Stimulated activated CD4-positive, alpha-beta T cell treated with anti-CD3 and anti-CD28 coated beads, Interleukin-1b, Interleukin-23, amount 100 ng/mL, for 24 hours (primary cell): ENCODE data around the gene MCAM.

ENCODE experiments used
- DNase-seq, 4 experiments: peaks; one replicate each; pipeline ENCODE4 v3.0.0-alpha.2; 2020; ENCODE audit warnings: low read depth in 4 of 4, low spot score in 1 of 4

MCAM gene

GRCh38 chr11:119332111-119332765 is 15.3 kb upstream of the MCAM start:
- DNase-seq, result no peak

GRCh38 chr11:119330237-119330636 is 13.3 kb upstream of the MCAM start:
- no peak for DNase-seq

- DNase-seq, result no peak
Observed at GRCh38 chr11:119329320-119329719, 12.4 kb upstream of the MCAM start.

- DNase-seq, result no peak
Observed at GRCh38 chr11:119324189-119324588, 7.3 kb upstream of the MCAM start.

DNA sequence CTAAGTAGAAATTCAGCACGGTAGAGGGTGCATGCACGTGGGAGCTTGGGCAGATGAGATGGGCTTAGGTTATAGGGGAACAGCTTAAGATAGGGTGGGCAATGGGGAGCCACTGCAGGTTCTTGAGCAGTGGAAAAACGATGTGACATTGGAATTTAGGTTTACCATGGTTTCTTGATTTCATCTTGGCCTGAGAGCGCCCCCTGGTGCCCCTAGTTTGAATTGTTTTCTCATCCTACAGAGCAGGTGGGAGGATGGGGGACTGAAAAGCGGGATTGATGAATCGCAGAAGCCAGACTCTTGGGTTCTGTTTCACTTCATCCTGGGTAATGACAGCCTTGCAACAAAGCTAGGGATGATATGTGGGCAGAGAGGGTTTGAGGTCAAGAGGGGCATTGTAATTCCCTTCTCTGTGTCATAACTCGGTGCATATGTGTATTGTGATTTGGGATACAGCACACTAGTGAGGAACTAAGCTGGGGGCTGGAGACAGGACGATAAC is 6.7 kb upstream of the MCAM start:
- peak; percentile 65 to 77 (median 74) for DNase-seq

GRCh38 chr11:119322921-119323531 is 6.1 kb upstream of the MCAM start:
- DNase-seq, result no peak

DNA sequence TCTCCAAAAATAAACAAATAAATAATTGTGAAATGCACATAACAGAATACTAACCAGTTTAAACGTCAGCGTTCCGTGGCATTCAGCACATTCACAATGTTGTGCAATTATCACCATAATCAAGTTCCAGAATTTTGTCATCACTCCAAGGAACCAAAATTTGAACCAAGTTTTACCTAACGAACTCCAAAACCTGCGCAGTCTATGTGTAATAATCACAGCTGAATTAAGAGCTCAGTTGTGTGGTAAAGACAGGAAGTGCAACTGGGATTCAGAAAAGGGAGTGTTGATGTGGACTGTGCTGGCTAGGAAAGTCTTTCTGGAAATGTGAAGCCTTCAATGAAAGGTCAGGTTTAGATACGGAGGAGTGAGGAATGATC is 5.4 kb upstream of the MCAM start:
- DNase-seq, result no peak

DNA sequence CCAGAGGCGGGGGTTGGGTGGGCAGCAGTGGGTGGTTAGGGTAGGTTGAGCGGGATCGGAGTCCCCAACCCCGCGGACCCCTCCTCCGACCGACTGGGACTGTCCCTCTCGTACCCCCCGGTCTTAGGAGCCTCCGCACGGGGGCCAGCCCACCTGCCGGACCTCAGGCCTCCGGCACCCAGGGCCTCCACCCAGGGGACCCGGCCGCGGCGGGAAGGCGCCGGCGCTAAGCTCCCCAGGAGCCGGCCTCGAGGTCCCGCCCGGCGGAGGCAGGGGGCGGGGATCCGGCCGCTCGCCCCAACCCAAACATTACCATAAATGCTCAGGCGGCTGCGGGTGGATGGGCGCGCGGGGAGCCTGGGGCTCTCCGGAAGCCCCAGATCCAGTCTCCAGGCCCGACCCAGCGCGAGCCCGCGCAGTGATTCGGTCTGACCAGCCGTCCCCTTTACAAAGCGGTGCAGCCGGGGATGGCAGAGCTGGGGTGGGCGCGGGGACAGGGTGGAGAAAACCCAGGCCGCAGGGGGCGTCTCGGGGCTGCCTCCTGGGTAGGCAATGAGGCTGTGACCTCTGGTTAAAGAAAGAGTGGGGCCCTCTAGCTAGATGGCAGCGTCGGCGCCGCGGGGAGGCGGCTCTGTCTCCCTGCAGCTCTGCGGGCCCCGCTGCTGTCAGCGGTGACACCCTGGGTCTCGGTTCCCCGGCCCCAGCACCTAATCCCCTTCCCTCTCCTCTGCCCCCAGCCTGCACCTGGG is 4.0 kb upstream of the MCAM start:
- DNase-seq, result peak in 1 of 4 experiments; percentile 53

DNA sequence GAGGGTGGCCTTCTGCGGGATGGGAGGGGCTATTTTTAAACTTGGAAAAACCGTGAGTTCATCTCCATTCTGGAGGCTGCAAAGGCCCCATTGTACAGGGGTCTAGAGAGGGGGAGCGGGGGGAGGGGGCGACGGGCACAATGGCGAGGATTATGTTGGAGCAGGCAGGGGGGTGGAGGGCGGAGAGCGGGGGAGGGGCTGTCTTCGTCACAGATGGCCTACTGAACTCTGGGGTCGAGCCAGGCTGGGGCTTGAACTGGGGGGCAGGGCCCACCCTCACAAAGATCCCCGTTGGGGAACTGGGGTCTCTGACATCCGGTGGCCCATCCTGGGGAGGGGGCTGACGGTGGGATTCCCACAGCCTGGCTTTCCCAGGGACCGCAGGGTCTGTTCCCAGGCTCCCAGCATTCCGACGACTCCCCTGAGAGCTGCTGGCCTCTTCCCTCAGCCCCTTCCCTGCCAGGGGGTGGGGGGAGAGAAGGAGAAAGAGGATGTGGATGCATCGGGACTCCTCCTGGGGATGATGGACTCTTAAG is 3.4 kb upstream of the MCAM start:
- no peak for DNase-seq

DNA sequence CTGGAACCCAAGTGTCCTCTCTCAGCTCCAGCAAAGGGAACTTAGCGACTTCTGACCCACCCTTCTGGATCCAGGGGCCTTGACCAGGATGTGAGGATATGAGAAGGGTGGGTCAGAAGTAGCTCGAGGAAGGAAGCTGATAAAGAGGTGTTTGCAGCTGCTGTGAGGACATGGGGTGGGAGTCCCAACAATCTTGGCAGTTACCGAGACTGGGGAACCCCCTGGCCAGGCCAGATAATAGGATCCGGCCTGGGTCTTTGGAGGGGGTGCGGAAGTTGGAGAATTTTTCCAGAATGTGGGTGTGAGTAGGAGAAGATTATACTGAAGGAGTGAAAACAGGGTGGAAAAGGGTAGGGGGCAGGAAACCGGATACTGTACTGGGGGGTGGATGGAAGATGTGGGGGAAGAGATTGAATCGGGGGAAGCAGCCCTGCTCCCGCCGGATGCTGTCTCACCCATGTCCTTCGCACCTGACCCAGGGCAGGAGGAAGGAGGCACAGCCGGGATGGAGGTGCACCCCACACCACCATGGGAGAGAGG is 2.8 kb upstream of the MCAM start:
- DNase-seq, result no peak

DNA sequence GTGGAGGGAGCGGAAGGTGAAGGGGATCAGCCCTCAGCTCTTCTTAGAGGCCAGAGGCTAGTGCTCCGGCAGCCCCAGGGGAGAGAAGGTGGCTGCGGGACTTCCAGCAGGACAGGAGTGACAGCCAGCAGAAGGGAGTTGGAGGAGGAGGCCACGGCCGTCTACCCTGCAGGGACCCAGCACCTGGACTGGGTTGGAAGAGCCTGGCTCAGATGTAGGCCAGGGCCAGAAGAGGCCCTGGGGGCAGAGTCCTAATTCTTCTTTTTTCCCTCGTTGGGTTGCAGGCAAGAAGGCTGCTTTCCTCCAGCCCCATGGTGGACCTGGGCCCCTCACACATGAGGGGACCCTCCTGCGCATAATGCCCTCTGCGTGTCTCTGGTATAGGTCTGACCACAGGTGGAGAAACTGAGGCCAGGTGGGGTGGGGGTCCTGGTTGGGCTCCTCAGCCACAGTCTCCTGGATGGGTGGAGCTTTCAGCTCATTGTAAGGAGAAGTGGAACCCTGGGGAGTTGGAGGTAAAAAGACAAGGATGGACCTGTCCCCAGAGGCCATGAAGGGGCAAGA is 2.3 kb upstream of the MCAM start:
- no peak for DNase-seq

DNA sequence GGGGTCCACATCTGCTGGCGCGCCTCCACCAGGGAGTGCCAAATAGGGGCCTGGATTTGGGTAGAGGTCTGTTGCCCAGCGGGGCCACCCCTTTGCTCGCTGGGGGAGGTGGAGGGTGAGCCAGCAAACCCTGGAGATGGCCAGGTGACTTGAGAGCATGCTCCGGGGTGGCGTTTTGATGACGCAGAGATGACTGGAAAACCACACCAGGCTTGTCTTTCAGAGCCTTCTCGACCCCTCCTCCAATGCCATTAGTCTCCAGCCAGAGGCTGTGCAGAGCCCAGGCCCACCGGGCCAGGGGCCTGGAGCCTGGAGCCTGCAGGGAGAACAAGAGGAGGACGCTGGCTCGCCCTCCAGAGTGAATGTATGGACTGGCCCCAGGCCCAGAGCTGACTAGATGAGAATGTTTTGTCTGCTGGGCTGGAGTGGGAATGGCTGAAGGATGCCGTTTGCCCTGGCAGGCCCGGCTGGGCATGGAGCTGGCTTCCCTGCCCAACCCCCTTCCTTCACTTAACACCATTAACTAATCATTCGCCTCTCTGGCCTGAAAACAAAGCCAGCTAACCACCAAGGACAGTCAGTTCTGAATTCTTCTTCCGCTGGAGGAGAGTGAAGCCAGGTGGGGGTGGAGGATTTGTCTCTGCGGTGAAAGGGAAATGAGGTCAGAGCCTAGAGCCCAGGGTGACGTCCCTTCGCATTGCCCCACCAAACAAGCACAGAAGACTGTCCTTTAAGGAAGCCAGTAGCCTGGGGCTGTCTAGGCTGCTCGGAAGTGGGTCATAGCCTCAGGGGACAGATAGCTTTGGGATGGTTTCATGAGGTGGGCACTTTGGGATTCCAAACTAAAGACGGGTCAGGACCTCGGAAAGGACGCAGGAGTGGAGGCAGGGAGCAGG is 1.6 kb upstream of the MCAM start:
- no peak for DNase-seq

DNA sequence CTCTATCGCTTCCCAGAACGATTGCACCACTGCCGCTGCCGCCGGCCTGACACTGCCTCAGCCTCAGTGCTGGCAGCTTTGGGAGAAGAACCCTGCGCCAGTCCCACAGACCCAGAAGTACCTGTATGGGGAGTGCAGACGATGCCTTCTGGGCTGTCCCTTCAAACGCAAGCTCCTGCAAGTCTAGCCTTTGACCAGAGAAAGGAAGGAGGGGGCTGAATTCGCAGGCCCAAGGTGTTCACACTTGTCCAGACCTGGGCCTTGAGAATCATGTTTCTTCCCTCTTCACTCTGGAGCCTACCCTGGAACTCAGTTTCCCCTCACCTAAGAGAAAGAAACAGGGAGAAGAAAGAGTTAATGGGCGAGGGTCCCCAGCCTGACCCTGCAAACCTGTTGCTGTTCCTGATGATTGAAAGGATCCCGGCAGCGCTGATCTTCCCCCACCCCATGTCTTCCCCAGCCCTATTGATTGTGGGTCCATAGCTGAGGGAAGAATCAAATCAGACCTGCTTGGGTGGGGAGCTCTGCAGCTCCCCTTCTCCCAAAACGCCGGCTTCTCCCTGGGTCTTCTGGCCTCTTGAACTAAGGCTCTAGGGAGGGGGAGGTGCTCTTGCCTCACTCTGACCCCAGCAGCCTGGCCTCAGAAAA is 786 bp upstream of the MCAM start:
- no peak for DNase-seq

GRCh38 chr11:119316016-119316728 is 758 bp downstream of the MCAM start:
- no peak for DNase-seq

DNA sequence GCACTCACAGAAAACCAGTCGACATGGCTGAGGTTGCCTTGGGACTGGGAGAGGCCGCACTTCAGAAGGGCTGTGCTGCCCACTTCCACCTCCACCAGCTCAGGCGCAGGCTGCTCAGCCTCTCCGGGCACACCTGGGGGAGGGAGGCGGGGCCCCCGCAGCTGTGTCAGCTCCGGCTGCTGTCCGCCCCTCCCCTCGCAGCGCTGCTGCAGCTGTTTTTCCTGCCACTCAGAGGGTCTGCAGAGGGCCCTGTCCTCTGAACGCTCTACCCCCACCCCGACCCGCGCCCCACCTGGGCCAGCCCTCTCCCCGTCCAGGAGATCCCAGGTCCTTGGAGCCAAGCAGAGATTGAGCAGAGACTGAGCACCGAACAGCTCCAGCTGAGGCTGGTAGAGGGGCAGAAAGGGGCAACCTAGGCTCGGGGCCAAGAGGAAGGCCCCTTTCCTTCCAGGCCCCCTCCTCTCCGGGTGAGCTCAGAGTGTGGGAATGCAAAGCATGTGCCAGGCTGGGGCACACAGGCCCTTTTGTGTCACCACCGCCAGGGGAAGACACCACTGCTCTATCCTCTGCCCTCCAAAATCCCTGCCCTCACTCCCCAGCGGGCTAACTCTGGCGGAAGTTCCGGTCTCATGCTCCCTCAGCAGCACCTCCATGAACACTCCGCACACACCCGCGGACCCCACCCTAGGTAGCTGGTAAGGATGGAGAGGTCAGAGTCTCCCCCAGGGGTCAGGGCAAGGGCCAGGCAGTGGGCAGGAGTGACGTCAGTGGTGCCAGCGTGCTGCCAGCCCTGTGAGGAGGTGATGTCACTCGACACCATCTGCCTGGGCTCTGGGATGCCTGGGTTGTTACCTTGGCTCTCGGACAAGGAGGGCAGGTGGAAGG is 1.6 kb downstream of the MCAM start:
- DNase-seq, result no peak

DNA sequence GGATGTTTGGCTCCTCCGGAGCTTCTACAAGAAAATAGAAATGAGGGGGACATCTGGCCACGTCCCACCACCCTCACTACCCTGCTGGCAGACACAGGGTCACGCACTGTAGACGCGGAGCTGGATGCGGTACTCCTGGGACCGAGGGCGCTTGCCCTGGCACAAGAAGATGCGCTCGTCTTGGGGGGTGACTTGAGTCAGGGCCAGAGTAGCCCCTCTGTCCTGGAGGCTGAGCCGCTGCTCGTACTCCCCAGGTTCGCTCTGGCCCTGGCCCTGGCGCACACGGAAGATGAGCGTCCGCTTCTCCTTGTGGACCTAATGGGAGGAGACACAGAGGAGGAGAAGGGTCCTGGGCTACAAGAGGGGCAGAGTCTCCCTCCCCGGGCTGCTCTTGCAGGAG is 2.2 kb downstream of the MCAM start:
- DNase-seq, result no peak

- DNase-seq, result no peak
Observed at GRCh38 chr11:119310682-119311052, 6.3 kb downstream of the MCAM start.

DNA sequence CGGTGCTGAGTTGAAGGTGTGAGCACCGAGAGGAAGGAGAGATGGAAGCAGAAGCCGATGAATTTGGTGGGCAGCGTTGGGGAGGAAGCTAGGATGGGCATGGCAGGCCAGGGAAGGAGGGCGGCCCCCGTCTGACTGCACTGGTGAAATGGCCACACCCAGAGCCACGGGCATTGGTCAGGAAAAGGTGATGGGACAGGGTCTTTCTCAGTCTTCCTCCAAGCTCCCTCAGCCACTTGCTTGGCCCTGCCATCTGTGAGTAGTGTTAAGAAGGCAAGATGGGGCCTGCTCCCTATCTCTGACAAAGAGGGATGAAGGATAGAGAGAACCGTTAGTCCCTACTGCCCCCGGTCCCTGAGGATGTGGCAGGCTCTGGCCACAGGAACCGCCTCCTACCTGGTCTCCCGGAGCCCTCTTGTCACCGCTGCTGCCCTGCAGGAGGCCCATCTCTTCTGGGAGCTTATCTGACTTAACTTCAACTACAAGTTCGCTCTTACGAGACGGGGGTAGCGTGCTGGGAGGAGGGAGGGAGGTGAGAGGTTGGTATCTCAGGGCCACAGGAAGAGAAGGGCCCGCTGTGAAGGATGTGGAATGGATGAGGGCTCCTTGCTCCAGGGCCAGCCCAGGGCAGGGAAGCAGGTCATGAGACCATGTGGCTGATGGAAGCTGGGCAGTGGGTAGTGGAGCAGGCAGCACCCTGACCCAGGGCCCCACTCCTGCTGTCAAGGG is 6.8 kb downstream of the MCAM start:
- no peak for DNase-seq
